Activated CD4-positive, alpha-beta T cell treated with anti-CD3 and anti-CD28 coated beads for 48 hours (primary cell): Measurements from ENCODE around the gene LRRC73.
"Not testable (repeated sequence)": the region's sequence is repeated elsewhere in the genome, so short reads cannot be mapped to it uniquely, and the experiment has no call there.

Experiments
- DNase-seq: peaks from one replicate; pipeline ENCODE4 v3.0.0-alpha.2; 2020

LRRC73 gene

GRCh38 chr6:43491750-43492661 lies 18.1 kb downstream of the LRRC73 start:
- DNase-seq: no peak

- DNase-seq: no peak
These were observed 19.6 kb downstream of the LRRC73 start for GRCh38 chr6:43490523-43490939.

GRCh38 chr6:43489277-43490072 lies 20.7 kb downstream of the LRRC73 start:
- no peak for DNase-seq

- DNase-seq: no peak
These were observed 21.4 kb downstream of the LRRC73 start for GRCh38 chr6:43488667-43489276.

- no peak for DNase-seq
These were observed 28.4 kb downstream of the LRRC73 start for GRCh38 chr6:43481591-43482236.

GRCh38 chr6:43481075-43481474 lies 29.1 kb downstream of the LRRC73 start:
- peak; percentile 26 for DNase-seq

GRCh38 chr6:43478008-43478372 lies 32.2 kb downstream of the LRRC73 start:
- DNase-seq: no peak

GRCh38 chr6:43477235-43478007 lies 32.7 kb downstream of the LRRC73 start, which contains the start of gene TJAP1:
Gene TJAP1 (plus strand): TSS chr6:43477570. CDS start chr6:43499002, 21,432 bp downstream.
- DNase-seq: peak; percentile 99

- DNase-seq: no peak
These were observed 33.4 kb downstream of the LRRC73 start for GRCh38 chr6:43476746-43477145.

- no peak for DNase-seq
These were observed 34.6 kb downstream of the LRRC73 start for GRCh38 chr6:43475516-43475915.

GRCh38 chr6:43472515-43472914 lies 37.6 kb downstream of the LRRC73 start:
- no peak for DNase-seq

- no peak for DNase-seq
These were observed 38.7 kb downstream of the LRRC73 start for GRCh38 chr6:43471399-43471798.

GRCh38 chr6:43469947-43470346 lies 40.2 kb downstream of the LRRC73 start:
- no peak for DNase-seq

- DNase-seq: no peak
These were observed 41.1 kb downstream of the LRRC73 start for GRCh38 chr6:43468748-43469681.

GRCh38 chr6:43468240-43468639 lies 41.9 kb downstream of the LRRC73 start:
- no peak for DNase-seq

GRCh38 chr6:43467752-43468151 lies 42.4 kb downstream of the LRRC73 start:
- no peak for DNase-seq

GRCh38 chr6:43467265-43467664 lies 42.9 kb downstream of the LRRC73 start:
- DNase-seq: not testable (repeated sequence)

- no peak for DNase-seq
These were observed 44.2 kb downstream of the LRRC73 start for GRCh38 chr6:43465948-43466347.

GRCh38 chr6:43464337-43464736 lies 45.8 kb downstream of the LRRC73 start:
- no peak for DNase-seq

GRCh38 chr6:43461936-43462335 lies 48.2 kb downstream of the LRRC73 start:
- DNase-seq: no peak

- DNase-seq: no peak
These were observed 50.1 kb downstream of the LRRC73 start for GRCh38 chr6:43460032-43460431.
